RPMI7951 (cell line): ENCODE measurements around the gene MYO5A. TPM values are rescaled to one million over a fixed set of nuclear protein-coding genes. Genes with fewer than 3 reads are reported as not detected.
"Not testable (repeated sequence)": the region's sequence is repeated elsewhere in the genome, so short reads cannot be mapped to it uniquely, and the experiment has no call there.

Experiments
- DNase-seq: peaks from one replicate; pipeline ENCODE4 v3.0.0-alpha.2; 2012; ENCODE audit warnings: low read depth
- total RNA-seq: library from RNA; depleted of rRNA; stranded (reverse); fragments of >200 nt; shearing (Covaris generic); gene quantifications from 2 replicates; pipeline ENCODE4 v1.2.3, GENCODE V29; 2014

MYO5A gene
- total RNA-seq, 1 experiment from 2014 or later, result 49.1 TPM

GRCh38 chr15:52540374-52541012, 11.8 kb upstream of the MYO5A start:
- no peak for DNase-seq

- DNase-seq, result no peak
Measured at GRCh38 chr15:52537459-52537858, 8.8 kb upstream of the MYO5A start.

- DNase-seq, result no peak
Measured at GRCh38 chr15:52532427-52532826, 3.7 kb upstream of the MYO5A start.

- no peak for DNase-seq
Measured at GRCh38 chr15:52529940-52530339, 1.3 kb upstream of the MYO5A start.

GRCh38 chr15:52529341-52529924, 753 bp upstream of the MYO5A start:
- DNase-seq, result no peak

GRCh38 chr15:52527911-52528563, 643 bp downstream of the MYO5A start:
- peak; percentile 56 for DNase-seq

GRCh38 chr15:52527196-52527910, 1.3 kb downstream of the MYO5A start:
- DNase-seq, result no peak

- DNase-seq, result no peak
Measured at GRCh38 chr15:52524223-52525136, 4.2 kb downstream of the MYO5A start.

GRCh38 chr15:52523647-52524046, 5.0 kb downstream of the MYO5A start:
- no peak for DNase-seq

GRCh38 chr15:52523192-52523591, 5.5 kb downstream of the MYO5A start:
- peak; percentile 67 for DNase-seq

- DNase-seq, result no peak
Measured at GRCh38 chr15:52521682-52522081, 7.0 kb downstream of the MYO5A start.

- DNase-seq, result no peak
Measured at GRCh38 chr15:52520421-52520820, 8.3 kb downstream of the MYO5A start.

- no peak for DNase-seq
Measured at GRCh38 chr15:52518487-52519371, 10.0 kb downstream of the MYO5A start.

- no peak for DNase-seq
Measured at GRCh38 chr15:52517014-52517413, 11.7 kb downstream of the MYO5A start.

GRCh38 chr15:52515343-52515742, 13.3 kb downstream of the MYO5A start:
- no peak for DNase-seq

GRCh38 chr15:52514482-52514881, 14.2 kb downstream of the MYO5A start:
- no peak for DNase-seq

GRCh38 chr15:52512869-52513268, 15.8 kb downstream of the MYO5A start:
- DNase-seq, result not testable (repeated sequence)

- no peak for DNase-seq
Measured at GRCh38 chr15:52511084-52511483, 17.6 kb downstream of the MYO5A start.

GRCh38 chr15:52509500-52510245, 19.0 kb downstream of the MYO5A start:
- no peak for DNase-seq

- no peak for DNase-seq
Measured at GRCh38 chr15:52506549-52506948, 22.1 kb downstream of the MYO5A start.
